ENCODE measurements around the gene RFX7.
"Not testable (repeated sequence)": the region's sequence is repeated elsewhere in the genome, so short reads cannot be mapped to it uniquely, and the experiment has no call there.

RFX7 gene

GRCh38 chr15:56207092-56207491 lies 36.6 kb downstream of the RFX7 start:
- Mint-ChIP-seq H3K27me3 (no peaks in the 10 kb centered on the region), H3K27ac (no peak overlapping the region), H3K9me3 (peaks cover 9 to 20% of the 10 kb centered on the region in 2 donors), H3K4me3 (no peak overlapping the region), H3K4me1 (peaks cover 52 to 81% of the 10 kb centered on the region in 2 donors), H3K36me3 (peaks cover 19 to 37% of the 10 kb centered on the region in 2 donors)
- peak; percentile 67 to 85 for ATAC-seq (replicated peaks)
- no peak for DNase-seq

- H3K4me3 Mint-ChIP-seq: peak overlapping the region; percentile 14 to 17
- peak overlapping the region; percentile 25 for H3K27ac Mint-ChIP-seq
- ATAC-seq (replicated peaks): peak; percentile 36 to 57
- no peak for DNase-seq
- H3K36me3 Mint-ChIP-seq: peaks cover 7 to 18% of the 10 kb centered on the region in 2 donors
- peaks cover 55 to 72% of the 10 kb centered on the region in 2 donors for H3K4me1 Mint-ChIP-seq
- no peaks in the 10 kb centered on the region for H3K27me3 Mint-ChIP-seq
- peaks cover under 1 to 7% of the 10 kb centered on the region in 2 donors for H3K9me3 Mint-ChIP-seq
Measured at GRCh38 chr15:56205061-56205876, 38.4 kb downstream of the RFX7 start.

GRCh38 chr15:56203312-56203922 lies 40.3 kb downstream of the RFX7 start:
- ATAC-seq (replicated peaks); H3K27ac Mint-ChIP-seq; H3K27me3 Mint-ChIP-seq; H3K9me3 Mint-ChIP-seq; H3K4me3 Mint-ChIP-seq; DNase-seq: not testable (repeated sequence)
- Mint-ChIP-seq H3K4me1 (peaks cover 44 to 65% of the 10 kb centered on the region in 2 donors), H3K36me3 (peaks cover 2 to 10% of the 10 kb centered on the region in 2 donors)

- Mint-ChIP-seq H3K27ac (no peak overlapping the region), H3K4me3 (no peak overlapping the region), H3K9me3 (peaks cover 0 to 3% of the 10 kb centered on the region in 2 donors), H3K4me1 (peaks cover 37 to 61% of the 10 kb centered on the region in 2 donors), H3K36me3 (peaks cover 2 to 10% of the 10 kb centered on the region in 2 donors), H3K27me3 (no peaks in the 10 kb centered on the region)
- no peak for DNase-seq
- no peak for ATAC-seq (replicated peaks)
Measured at GRCh38 chr15:56202701-56203100, 41.0 kb downstream of the RFX7 start.

GRCh38 chr15:56199038-56199437 lies 44.6 kb downstream of the RFX7 start:
- peaks cover 14 to 24% of the 10 kb centered on the region in 2 donors for H3K4me1 Mint-ChIP-seq
- DNase-seq (no peak), ATAC-seq (replicated peaks) (peak in 1 of 2 donors; percentile 41)
- no peak overlapping the region for H3K4me3 Mint-ChIP-seq
- H3K27me3 Mint-ChIP-seq: no peaks in the 10 kb centered on the region
- no peaks in the 10 kb centered on the region for H3K9me3 Mint-ChIP-seq
- peaks cover 2 to 7% of the 10 kb centered on the region in 2 donors for H3K36me3 Mint-ChIP-seq
- H3K27ac Mint-ChIP-seq: no peak overlapping the region

GRCh38 chr15:56194035-56194434 lies 49.6 kb downstream of the RFX7 start:
- Mint-ChIP-seq H3K27ac (no peak overlapping the region), H3K4me1 (peaks cover 12 to 20% of the 10 kb centered on the region in 2 donors), H3K9me3 (no peaks in the 10 kb centered on the region), H3K36me3 (peaks cover 2 to 11% of the 10 kb centered on the region in 2 donors), H3K4me3 (no peak overlapping the region), H3K27me3 (no peaks in the 10 kb centered on the region)
- ATAC-seq (replicated peaks): no peak
- no peak for DNase-seq

- no peak for ATAC-seq (replicated peaks)
- Mint-ChIP-seq H3K36me3 (peaks cover 2 to 11% of the 10 kb centered on the region in 2 donors), H3K27me3 (no peaks in the 10 kb centered on the region), H3K4me1 (peaks cover 17 to 24% of the 10 kb centered on the region in 2 donors), H3K9me3 (no peaks in the 10 kb centered on the region), H3K4me3 (no peak overlapping the region), H3K27ac (no peak overlapping the region)
- no peak for DNase-seq
Measured at GRCh38 chr15:56192659-56193442, 50.8 kb downstream of the RFX7 start.

- H3K4me3 Mint-ChIP-seq: no peak overlapping the region
- peaks cover 8 to 13% of the 10 kb centered on the region in 2 donors for H3K36me3 Mint-ChIP-seq
- peaks cover 0 to 3% of the 10 kb centered on the region in 2 donors for H3K9me3 Mint-ChIP-seq
- H3K27ac Mint-ChIP-seq: no peak overlapping the region
- H3K4me1 Mint-ChIP-seq: peaks cover 23 to 48% of the 10 kb centered on the region in 2 donors
- no peak for ATAC-seq (replicated peaks)
- no peaks in the 10 kb centered on the region for H3K27me3 Mint-ChIP-seq
- no peak for DNase-seq
Measured at GRCh38 chr15:56187665-56188064, 56.0 kb downstream of the RFX7 start.

- Mint-ChIP-seq H3K4me3 (no peak overlapping the region), H3K9me3 (peaks cover 0 to 3% of the 10 kb centered on the region in 2 donors), H3K27ac (no peak overlapping the region), H3K36me3 (peaks cover 11 to 16% of the 10 kb centered on the region in 2 donors), H3K4me1 (peaks cover 25 to 48% of the 10 kb centered on the region in 2 donors), H3K27me3 (no peaks in the 10 kb centered on the region)
- DNase-seq (no peak), ATAC-seq (replicated peaks) (no peak)
Measured at GRCh38 chr15:56185980-56186379, 57.7 kb downstream of the RFX7 start.

GRCh38 chr15:56184516-56184915 lies 59.2 kb downstream of the RFX7 start:
- Mint-ChIP-seq H3K36me3 (peaks cover 11 to 13% of the 10 kb centered on the region in 2 donors), H3K4me3 (no peak overlapping the region), H3K27ac (no peak overlapping the region), H3K27me3 (no peaks in the 10 kb centered on the region), H3K4me1 (peaks cover 25 to 40% of the 10 kb centered on the region in 2 donors), H3K9me3 (peaks cover 0 to 3% of the 10 kb centered on the region in 2 donors)
- ATAC-seq (replicated peaks): no peak
- no peak for DNase-seq

GRCh38 chr15:56180851-56181250 lies 62.8 kb downstream of the RFX7 start:
- Mint-ChIP-seq H3K4me3 (no peak overlapping the region), H3K27me3 (no peaks in the 10 kb centered on the region), H3K27ac (no peak overlapping the region), H3K36me3 (peaks cover 11 to 20% of the 10 kb centered on the region in 2 donors), H3K4me1 (peaks cover 15 to 17% of the 10 kb centered on the region in 2 donors), H3K9me3 (peaks cover 0 to 3% of the 10 kb centered on the region in 2 donors)
- DNase-seq (no peak), ATAC-seq (replicated peaks) (no peak)

- Mint-ChIP-seq H3K36me3 (peaks cover 24 to 38% of the 10 kb centered on the region in 2 donors), H3K4me1 (peaks cover 20 to 24% of the 10 kb centered on the region in 2 donors), H3K27me3 (no peaks in the 10 kb centered on the region)
Measured at GRCh38 chr15:56176996-56177395, 66.7 kb downstream of the RFX7 start.

GRCh38 chr15:56175788-56176187 lies 67.9 kb downstream of the RFX7 start:
- ATAC-seq (replicated peaks): no peak
- peaks cover 19 to 29% of the 10 kb centered on the region in 2 donors for H3K4me1 Mint-ChIP-seq

More at GRCh38 chr15:56176996-56177395, 66.7 kb downstream of the RFX7 start:
- DNase-seq (no peak), ATAC-seq (replicated peaks) (no peak)
- no peak overlapping the region for H3K27ac Mint-ChIP-seq
- peaks cover 0 to 3% of the 10 kb centered on the region in 2 donors for H3K9me3 Mint-ChIP-seq
- H3K4me3 Mint-ChIP-seq: no peak overlapping the region

GRCh38 chr15:56174649-56175048 lies 69.0 kb downstream of the RFX7 start:
- ATAC-seq (replicated peaks): no peak
- H3K36me3 Mint-ChIP-seq: peaks cover 36 to 58% of the 10 kb centered on the region in 2 donors
- no peak overlapping the region for H3K4me3 Mint-ChIP-seq
- H3K9me3 Mint-ChIP-seq: peaks cover 4 to 9% of the 10 kb centered on the region in 2 donors
- no peaks in the 10 kb centered on the region for H3K27me3 Mint-ChIP-seq
- no peak for DNase-seq
- H3K27ac Mint-ChIP-seq: no peak overlapping the region
- peaks cover 19 to 29% of the 10 kb centered on the region in 2 donors for H3K4me1 Mint-ChIP-seq

More at GRCh38 chr15:56175788-56176187, 67.9 kb downstream of the RFX7 start:
- DNase-seq: no peak
- Mint-ChIP-seq H3K36me3 (peaks cover 34 to 46% of the 10 kb centered on the region in 2 donors), H3K9me3 (peaks cover 4 to 9% of the 10 kb centered on the region in 2 donors), H3K27ac (no peak overlapping the region), H3K27me3 (no peaks in the 10 kb centered on the region), H3K4me3 (no peak overlapping the region)

Data from stimulated activated naive B cell treated with anti-CD40 and anti-IgM and Interleukin-4, amounts not matched to agents 10 μg/mL and 1 μg/mL and 100 μg/mL, for 72 hours (primary cell).